Measurements from ENCODE around the gene CNKSR3.

DNA sequence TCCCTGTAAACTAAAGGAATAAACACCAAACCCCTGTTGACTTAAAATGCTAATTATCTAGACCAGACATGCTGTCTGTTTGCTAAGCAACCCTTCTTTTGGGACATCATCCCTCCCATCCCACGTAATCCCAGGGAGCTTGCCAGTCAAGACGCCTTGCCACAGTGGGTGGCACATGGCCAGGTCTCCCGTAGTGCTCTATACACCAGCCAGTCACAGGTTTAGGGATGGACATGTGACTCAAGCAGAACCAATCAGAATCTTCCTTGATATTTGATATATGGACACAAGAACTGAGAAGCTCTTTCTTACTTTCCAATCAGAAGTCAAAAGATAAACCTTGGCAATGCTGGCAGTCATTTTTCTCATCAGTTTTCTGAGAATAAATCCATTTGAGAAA is 60.0 kb downstream of the CNKSR3 start:
- TF ChIP-seq, protein P1, sequence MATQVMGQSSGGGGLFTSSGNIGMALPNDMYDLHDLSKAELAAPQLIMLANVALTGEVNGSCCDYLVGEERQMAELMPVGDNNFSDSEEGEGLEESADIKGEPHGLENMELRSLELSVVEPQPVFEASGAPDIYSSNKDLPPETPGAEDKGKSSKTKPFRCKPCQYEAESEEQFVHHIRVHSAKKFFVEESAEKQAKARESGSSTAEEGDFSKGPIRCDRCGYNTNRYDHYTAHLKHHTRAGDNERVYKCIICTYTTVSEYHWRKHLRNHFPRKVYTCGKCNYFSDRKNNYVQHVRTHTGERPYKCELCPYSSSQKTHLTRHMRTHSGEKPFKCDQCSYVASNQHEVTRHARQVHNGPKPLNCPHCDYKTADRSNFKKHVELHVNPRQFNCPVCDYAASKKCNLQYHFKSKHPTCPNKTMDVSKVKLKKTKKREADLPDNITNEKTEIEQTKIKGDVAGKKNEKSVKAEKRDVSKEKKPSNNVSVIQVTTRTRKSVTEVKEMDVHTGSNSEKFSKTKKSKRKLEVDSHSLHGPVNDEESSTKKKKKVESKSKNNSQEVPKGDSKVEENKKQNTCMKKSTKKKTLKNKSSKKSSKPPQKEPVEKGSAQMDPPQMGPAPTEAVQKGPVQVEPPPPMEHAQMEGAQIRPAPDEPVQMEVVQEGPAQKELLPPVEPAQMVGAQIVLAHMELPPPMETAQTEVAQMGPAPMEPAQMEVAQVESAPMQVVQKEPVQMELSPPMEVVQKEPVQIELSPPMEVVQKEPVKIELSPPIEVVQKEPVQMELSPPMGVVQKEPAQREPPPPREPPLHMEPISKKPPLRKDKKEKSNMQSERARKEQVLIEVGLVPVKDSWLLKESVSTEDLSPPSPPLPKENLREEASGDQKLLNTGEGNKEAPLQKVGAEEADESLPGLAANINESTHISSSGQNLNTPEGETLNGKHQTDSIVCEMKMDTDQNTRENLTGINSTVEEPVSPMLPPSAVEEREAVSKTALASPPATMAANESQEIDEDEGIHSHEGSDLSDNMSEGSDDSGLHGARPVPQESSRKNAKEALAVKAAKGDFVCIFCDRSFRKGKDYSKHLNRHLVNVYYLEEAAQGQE (IDR thresholded peaks at IDR 0.05; ENCODE audit: unreplicated experiment): no peak
- TF ChIP-seq, protein P2, sequence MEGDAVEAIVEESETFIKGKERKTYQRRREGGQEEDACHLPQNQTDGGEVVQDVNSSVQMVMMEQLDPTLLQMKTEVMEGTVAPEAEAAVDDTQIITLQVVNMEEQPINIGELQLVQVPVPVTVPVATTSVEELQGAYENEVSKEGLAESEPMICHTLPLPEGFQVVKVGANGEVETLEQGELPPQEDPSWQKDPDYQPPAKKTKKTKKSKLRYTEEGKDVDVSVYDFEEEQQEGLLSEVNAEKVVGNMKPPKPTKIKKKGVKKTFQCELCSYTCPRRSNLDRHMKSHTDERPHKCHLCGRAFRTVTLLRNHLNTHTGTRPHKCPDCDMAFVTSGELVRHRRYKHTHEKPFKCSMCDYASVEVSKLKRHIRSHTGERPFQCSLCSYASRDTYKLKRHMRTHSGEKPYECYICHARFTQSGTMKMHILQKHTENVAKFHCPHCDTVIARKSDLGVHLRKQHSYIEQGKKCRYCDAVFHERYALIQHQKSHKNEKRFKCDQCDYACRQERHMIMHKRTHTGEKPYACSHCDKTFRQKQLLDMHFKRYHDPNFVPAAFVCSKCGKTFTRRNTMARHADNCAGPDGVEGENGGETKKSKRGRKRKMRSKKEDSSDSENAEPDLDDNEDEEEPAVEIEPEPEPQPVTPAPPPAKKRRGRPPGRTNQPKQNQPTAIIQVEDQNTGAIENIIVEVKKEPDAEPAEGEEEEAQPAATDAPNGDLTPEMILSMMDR (conservative IDR thresholded peaks at IDR 0.05; ENCODE audit: low read depth in 2 of 2): no peak
- no peak for TF ChIP-seq CREB1 (CRISPR knock-in tag; IDR thresholded peaks at IDR 0.05; ENCODE audit: low read depth)
- TF ChIP-seq POLR2AphosphoS5 (IDR thresholded peaks at IDR 0.05; ENCODE audit: low read depth): no peak
- no peak for TF ChIP-seq NANOG (IDR thresholded peaks at IDR 0.05; ENCODE audit: borderline replicate concordance)
- TF ChIP-seq EZH2 (IDR thresholded peaks at IDR 0.05; ENCODE audit: low read depth, unreplicated experiment): no peak

Data from GM23338 (cell line).